Measurements from ENCODE around the gene MT1X.

GRCh38 chr16:56641166-56641565, 41.1 kb upstream of the MT1X start:
- TF ChIP-seq CTCF (conservative IDR thresholded peaks at IDR 0.05; ENCODE audit: low read length) (no peak), EZH2phosphoT487 (IDR thresholded peaks at IDR 0.05; ENCODE audit: borderline replicate concordance) (no peak)
